GM12892 (cell line): ENCODE measurements around the gene DES.

Experiments
- POLR2A ChIP-seq: IDR thresholded peaks from 2 replicates; pipeline ENCODE4 v1.6.1; 2011; ENCODE audit warnings: low read depth, low read length, control low read depth
- POLR2AphosphoS5 ChIP-seq: IDR thresholded peaks from 2 replicates; pipeline ENCODE4 v1.6.1; 2011; ENCODE audit warnings: low read depth, low read length, control low read depth
- TAF1 ChIP-seq: IDR thresholded peaks from 2 replicates; pipeline ENCODE4 v1.6.1; 2011; ENCODE audit warnings: low read depth, mild to moderate bottlenecking, control low read depth, low read length, borderline replicate concordance

DNA sequence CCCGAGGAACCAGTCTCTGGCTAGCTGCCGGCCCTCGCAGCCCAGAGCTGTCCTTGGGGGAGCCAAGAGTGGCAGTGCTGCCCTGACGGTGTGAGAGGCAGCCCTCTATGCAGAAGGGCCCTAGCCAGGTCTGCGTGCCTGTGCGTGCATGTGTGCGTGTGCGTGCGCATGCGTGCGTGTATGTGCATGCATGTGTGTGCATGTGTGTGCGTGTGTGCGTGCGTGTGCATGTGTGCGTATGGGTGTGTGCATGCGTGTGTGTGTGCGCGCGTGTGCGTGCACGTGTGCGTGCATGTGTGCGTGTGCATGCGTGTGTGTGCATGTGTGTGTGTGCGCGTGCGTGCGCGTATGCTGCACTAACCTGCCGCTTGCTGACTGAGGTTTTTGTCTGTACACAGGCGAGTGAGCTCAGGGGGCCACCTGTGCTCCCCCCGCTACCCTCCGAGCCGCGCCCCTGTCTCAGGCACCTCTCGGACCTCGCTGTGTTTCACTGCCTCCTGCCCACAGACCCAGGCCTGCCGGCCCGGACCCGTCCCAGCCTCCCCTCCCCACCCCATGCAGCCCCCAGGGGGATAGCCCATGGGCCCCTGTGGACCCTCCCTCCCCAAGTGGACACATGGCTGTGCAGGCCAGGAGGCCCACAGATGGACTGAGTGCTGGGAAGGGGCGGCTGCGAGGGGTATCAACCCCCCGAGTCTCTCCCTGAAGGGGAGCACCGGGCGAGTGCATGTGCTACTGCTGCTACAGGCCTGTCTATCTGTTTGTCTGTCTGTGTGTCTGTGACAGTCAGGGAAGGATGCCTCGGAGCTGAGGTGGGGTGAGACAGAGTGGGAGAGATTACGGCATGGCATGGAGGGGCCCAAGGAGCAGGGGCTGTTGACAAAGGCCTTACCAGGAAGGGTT lies 47.7 kb downstream of the DES start:
- TF ChIP-seq POLR2A = no peak
- TF ChIP-seq POLR2AphosphoS5 = no peak
- no peak for TF ChIP-seq TAF1
